GM12878 (cell line): Measurements from ENCODE around the gene NCAM2. TPM values are rescaled to one million over a fixed set of nuclear protein-coding genes. Genes with fewer than 3 reads are reported as not detected.

Experiments used
- ATAC-seq: fragments of 200-7000 bp; cut with Tn5 transposase; 3 replicates; pipeline ENCODE4 v1.9.1; 2020; ENCODE audit warnings: mild to moderate bottlenecking, moderate library complexity
- BruUV-seq: library from RNA; stranded (reverse); fragments of 400-500 nt; replicated peaks from 2 replicates; lab custom pipeline; 2021; lab: Mats Ljungman, UMichigan
- CTCF ChIA-PET: fragments of 300-600 bp; sonication (Branson Sonifier 250); formaldehyde crosslinking; extraction: SDS; loops from one replicate; lab custom pipeline; 2021; ENCODE audit warnings: inconsistent platforms; lab: Yijun Ruan, JAX
- POLR2A ChIA-PET: fragments of 350-600 bp; formaldehyde crosslinking; extraction: SDS; loops from one replicate; lab custom pipeline; 2021; ENCODE audit warnings: inconsistent platforms; lab: Charles Lee
- RAD21 ChIA-PET: fragments of 300-600 bp; sonication (Branson Sonifier 250); formaldehyde crosslinking; loops from one replicate; lab custom pipeline; 2023; ENCODE audit warnings: antibody characterized with exemption; ENCODE audit not compliant: unreplicated experiment; lab: Charles Lee
- SMC1A ChIA-PET: fragments of 300-600 bp; sonication (Branson Sonifier 250); formaldehyde crosslinking; loops from one replicate; lab custom pipeline; 2023; ENCODE audit not compliant: unreplicated experiment, uncharacterized antibody; lab: Charles Lee
- DNase-seq: peaks from one replicate; pipeline ENCODE4 v3.0.0-alpha.2; 2011; ENCODE audit warnings: low read depth, low spot score
- FAIRE-seq: peaks from 3 replicates; lab custom pipeline; 2011; peaks lifted over from hg19 to GRCh38; lab: Jason Lieb, UNC
- H2AFZ ChIP-seq: 2 replicates; pipeline ENCODE4 v1.6.0; 2011; ENCODE audit warnings: low read depth, low read length, control low read depth; ENCODE audit not compliant: control insufficient read depth
- H3K27ac ChIP-seq: 2 replicates; pipeline ENCODE4 v1.5.1; 2011; ENCODE audit warnings: control low read depth; ENCODE audit not compliant: control insufficient read depth, insufficient read depth
- H3K27me3 ChIP-seq, 2 experiments: replicated peaks in 1 of 2; 2 replicates each; pipeline versions ENCODE4 v1.6.0 to v1.6.1; 2011; ENCODE audit warnings: low read length in 1 of 2; ENCODE audit not compliant: control insufficient read depth in 2 of 2, insufficient read depth in 2 of 2
- H3K36me3 ChIP-seq, 2 experiments: 2 replicates each; pipeline ENCODE4 v1.5.1; 2011; ENCODE audit warnings: low read length in 1 of 2; ENCODE audit not compliant: control insufficient read depth in 2 of 2, insufficient read depth in 2 of 2
- H3K4me1 ChIP-seq: 2 replicates; pipeline ENCODE4 v1.6.1; 2011; ENCODE audit warnings: mild to moderate bottlenecking, low read length, moderate library complexity, mixed read lengths; ENCODE audit not compliant: control insufficient read depth, insufficient read depth
- H3K4me2 ChIP-seq: 2 replicates; pipeline ENCODE4 v1.6.0; 2011; ENCODE audit warnings: control low read depth; ENCODE audit not compliant: control insufficient read depth, insufficient read depth
- H3K4me3 ChIP-seq: fragments of 200-600 bp; sonication (generic); 2 replicates; pipeline ENCODE4 v1.5.1; 2016
- H3K79me2 ChIP-seq: 2 replicates; pipeline ENCODE4 v1.6.0; 2011; ENCODE audit warnings: low read length; ENCODE audit not compliant: control insufficient read depth, insufficient read depth
- H3K9ac ChIP-seq: 2 replicates; pipeline ENCODE4 v1.8.0; 2011; ENCODE audit warnings: low read length, control low read depth, mixed read lengths; ENCODE audit not compliant: control insufficient read depth, insufficient read depth
- H3K9me3 ChIP-seq: replicated peaks from 3 replicates; pipeline ENCODE4 v1.5.1; 2011; ENCODE audit warnings: mild to moderate bottlenecking, low read length; ENCODE audit not compliant: control insufficient read depth, insufficient read depth
- H4K20me1 ChIP-seq: 2 replicates; pipeline ENCODE4 v1.6.0; 2011; ENCODE audit not compliant: control insufficient read depth, insufficient read depth
- ATF7 ChIP-seq: fragments of 450-650 bp; IDR thresholded peaks from 2 replicates; pipeline ENCODE4 v1.6.1; 2016; ENCODE audit warnings: low read depth, mild to moderate bottlenecking
- BMI1 ChIP-seq: fragments of 450-650 bp; IDR thresholded peaks from 2 replicates; pipeline ENCODE4 v1.6.1; 2016; ENCODE audit warnings: mild to moderate bottlenecking, moderate library complexity, borderline replicate concordance
- BRCA1 ChIP-seq: IDR thresholded peaks from 2 replicates; pipeline ENCODE4 v1.6.1; 2011; ENCODE audit warnings: low read depth, low read length, improper control_type of control experiment
- CHD4 ChIP-seq: fragments of 200-600 bp; sonication (generic); IDR thresholded peaks from 2 replicates; pipeline ENCODE4 v1.6.1; 2016; ENCODE audit warnings: mild to moderate bottlenecking
- FOXM1 ChIP-seq: IDR thresholded peaks from 2 replicates; pipeline ENCODE4 v1.6.1; 2012; ENCODE audit warnings: low read depth, mild to moderate bottlenecking, inconsistent platforms, low read length, moderate library complexity
- MYB ChIP-seq: fragments of 150-350 bp; IDR thresholded peaks from 2 replicates; pipeline ENCODE4 v1.6.1; 2014; ENCODE audit warnings: mild to moderate bottlenecking, low read depth, low read length, borderline replicate concordance
- NFIC ChIP-seq: IDR thresholded peaks from 2 replicates; pipeline ENCODE4 v1.6.1; 2012; ENCODE audit warnings: low read depth, mild to moderate bottlenecking, inconsistent platforms, low read length, moderate library complexity
- NFYA ChIP-seq: IDR thresholded peaks from 2 replicates; pipeline ENCODE4 v1.6.1; 2011; ENCODE audit warnings: low read depth, mild to moderate bottlenecking, low read length, improper control_type of control experiment, borderline replicate concordance
- NFYB ChIP-seq: IDR thresholded peaks from 2 replicates; pipeline ENCODE4 v1.6.1; 2011; ENCODE audit warnings: low read depth, mild to moderate bottlenecking, low read length, improper control_type of control experiment, moderate library complexity; ENCODE audit not compliant: insufficient read depth
- NR2F1 ChIP-seq: fragments of 450-650 bp; conservative IDR thresholded peaks from 2 replicates; pipeline ENCODE4 v1.6.1; 2017; ENCODE audit warnings: mild to moderate bottlenecking
- RAD21 ChIP-seq: IDR thresholded peaks from 2 replicates; pipeline ENCODE4 v1.6.1; 2011; ENCODE audit warnings: mild to moderate bottlenecking, low read depth, low read length, moderate library complexity; ENCODE audit not compliant: insufficient read depth
- RCOR1 ChIP-seq: conservative IDR thresholded peaks from 2 replicates; pipeline ENCODE4 v1.6.1; 2012; ENCODE audit warnings: low read depth, low read length, improper control_type of control experiment
- SREBF1 ChIP-seq: IDR thresholded peaks from 2 replicates; pipeline ENCODE4 v1.6.1; 2012; ENCODE audit warnings: mild to moderate bottlenecking, low read length
- STAT1 ChIP-seq: fragments of 450-650 bp; conservative IDR thresholded peaks from 2 replicates; pipeline ENCODE4 v1.6.1; 2014; ENCODE audit warnings: antibody characterized with exemption, mild to moderate bottlenecking
- STAT3 ChIP-seq: IDR thresholded peaks from 2 replicates; pipeline ENCODE4 v1.6.1; 2011; ENCODE audit warnings: low read depth, low read length, improper control_type of control experiment
- WGBS: methylation state at CpG from one replicate; pipeline ENCODE4 v1.1.6; 2016; ENCODE audit warnings: low lambda C conversion rate; ENCODE audit not compliant: insufficient replicate concordance, insufficient coverage; ENCODE audit errors: missing lambda C conversion rate; 5-methylcytosine and 5-hydroxymethylcytosine counted together
- in situ Hi-C: fragments of 300-500 bp; cut with MboI; formaldehyde crosslinking; loops from 9 replicates; pipeline ENCODE4 v1.14.3; 2018; ENCODE audit warnings: mixed read lengths
- intact Hi-C: fragments of 100-400 bp; cut with micrococcal nuclease; formaldehyde crosslinking; loops from one replicate; pipeline ENCODE4 v1.14.2; 2022; ENCODE audit not compliant: unreplicated experiment
- polyA plus RNA-seq, 11 experiments: library from polyadenylated mRNA; depleted of rRNA in 4 of 11; unstranded in 6 of 11; stranded (reverse) in 5 of 11; fragments of >200 nt; fragmentation: Nextera tagmentation in 4 of 11; fragmentation: Illumina TruSeq in 1 of 11; extraction: Ambion mirVana in 4 of 11; extraction: Trizol in 1 of 11; gene quantifications; 1 replicate in 1 of 11; 2 replicates in 10 of 11; pipeline versions ENCODE4 v1.2.1 to v1.2.3, GENCODE V29; 2011 to 2016; ENCODE audit warnings: inconsistent platforms in 2 of 11, missing spikeins in 2 of 11, low read depth in 1 of 11
- total RNA-seq, 4 experiments: library from RNA; depleted of rRNA in 3 of 4; stranded (reverse); fragments of >200 nt in 3 of 4; fragmentation: Illumina TruSeq in 1 of 4; extraction: Trizol in 1 of 4; gene quantifications; 2 replicates each; pipeline versions ENCODE4 v1.2.1 to v1.2.3, GENCODE V29; 2013 to 2021
- TF ChIP-seq, protein P1 (sequence below): IDR thresholded peaks from 2 replicates; pipeline ENCODE4 v1.6.1; 2011; ENCODE audit warnings: mild to moderate bottlenecking, low read depth, low read length, moderate library complexity; ENCODE audit not compliant: insufficient replicate concordance
- TF ChIP-seq, protein P2 (sequence below): IDR thresholded peaks from 2 replicates; pipeline ENCODE4 v1.6.1; 2012; ENCODE audit warnings: low read depth, low read length, improper control_type of control experiment
- TF ChIP-seq, protein P3 (sequence below): fragments of 450-650 bp; conservative IDR thresholded peaks from 2 replicates; pipeline ENCODE4 v1.6.1; 2017; ENCODE audit warnings: mild to moderate bottlenecking, moderate library complexity
- TF ChIP-seq, protein P4 (sequence below): fragments of 450-650 bp; formaldehyde crosslinking; IDR thresholded peaks from 2 replicates; pipeline ENCODE4 v1.4.0; 2020; ENCODE audit warnings: mild to moderate bottlenecking, moderate library complexity

The NCAM2 gene
- total and polyA plus RNA-seq, 10 of the 15 experiments (the other 5 are each of a cell fraction or from before 2014, with no cell fraction given): 0.23 to 0.27 TPM; not detected in 8

DNA sequence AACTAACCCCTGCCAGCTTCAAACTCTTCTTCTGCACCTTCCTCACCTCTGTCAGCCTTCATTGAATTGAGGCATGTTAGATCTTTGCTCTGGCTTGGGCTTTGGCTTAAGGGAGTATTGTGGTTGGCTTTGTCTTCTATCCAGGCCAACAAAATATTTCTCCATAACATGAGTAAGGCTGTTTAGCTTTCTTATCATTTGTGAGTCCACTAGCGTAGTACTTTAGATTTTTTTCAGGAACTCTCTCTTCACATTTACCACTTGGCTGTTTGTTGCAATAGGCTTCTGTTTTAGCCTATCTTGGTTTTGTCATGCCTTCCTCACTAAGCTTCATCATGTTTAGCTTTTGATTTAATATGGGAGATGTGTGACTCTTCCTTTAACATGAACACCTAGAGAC is 417.5 kb downstream of the NCAM2 start:
- in situ Hi-C loops (no loop called here), intact Hi-C loops (no loop called here)
- Histone ChIP-seq H2AFZ (no peak overlapping the region), H3K27ac (no peak overlapping the region), H4K20me1 (no peaks in the 10 kb centered on the region), H3K27me3 (no peaks in the 10 kb centered on the region), H3K4me3 (no peak overlapping the region), H3K79me2 (no peaks in the 10 kb centered on the region), H3K36me3 (no peaks in the 10 kb centered on the region), H3K4me1 (no peaks in the 10 kb centered on the region), H3K4me2 (no peak overlapping the region), H3K9ac (no peak overlapping the region), H3K9me3 (no peaks in the 10 kb centered on the region; the same call in 2 of the 3 replicates)
- DNase-seq (no peak), ATAC-seq (no peak), FAIRE-seq (no peak)
- ChIA-PET RAD21 (no interaction called here), CTCF (no interaction called here), SMC1A (no interaction called here), POLR2A (no interaction called here)
- no TSS peak for BruUV-seq
- 38% methylated on average over 1 of the region's 1 CpG for WGBS
- TF ChIP-seq STAT3 (no peak), STAT1 (no peak), BRCA1 (no peak), BMI1 (no peak), RAD21 (no peak), RCOR1 (no peak), NFIC (no peak), NFYB (no peak), NFYA (no peak), NR2F1 (no peak), CHD4 (no peak), SREBF1 (no peak), FOXM1 (no peak), ATF7 (no peak), MYB (no peak)
- TF ChIP-seq, protein P1, sequence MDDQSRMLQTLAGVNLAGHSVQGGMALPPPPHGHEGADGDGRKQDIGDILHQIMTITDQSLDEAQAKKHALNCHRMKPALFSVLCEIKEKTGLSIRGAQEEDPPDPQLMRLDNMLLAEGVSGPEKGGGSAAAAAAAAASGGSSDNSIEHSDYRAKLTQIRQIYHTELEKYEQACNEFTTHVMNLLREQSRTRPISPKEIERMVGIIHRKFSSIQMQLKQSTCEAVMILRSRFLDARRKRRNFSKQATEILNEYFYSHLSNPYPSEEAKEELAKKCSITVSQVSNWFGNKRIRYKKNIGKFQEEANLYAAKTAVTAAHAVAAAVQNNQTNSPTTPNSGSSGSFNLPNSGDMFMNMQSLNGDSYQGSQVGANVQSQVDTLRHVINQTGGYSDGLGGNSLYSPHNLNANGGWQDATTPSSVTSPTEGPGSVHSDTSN: no peak
- TF ChIP-seq, protein P2, sequence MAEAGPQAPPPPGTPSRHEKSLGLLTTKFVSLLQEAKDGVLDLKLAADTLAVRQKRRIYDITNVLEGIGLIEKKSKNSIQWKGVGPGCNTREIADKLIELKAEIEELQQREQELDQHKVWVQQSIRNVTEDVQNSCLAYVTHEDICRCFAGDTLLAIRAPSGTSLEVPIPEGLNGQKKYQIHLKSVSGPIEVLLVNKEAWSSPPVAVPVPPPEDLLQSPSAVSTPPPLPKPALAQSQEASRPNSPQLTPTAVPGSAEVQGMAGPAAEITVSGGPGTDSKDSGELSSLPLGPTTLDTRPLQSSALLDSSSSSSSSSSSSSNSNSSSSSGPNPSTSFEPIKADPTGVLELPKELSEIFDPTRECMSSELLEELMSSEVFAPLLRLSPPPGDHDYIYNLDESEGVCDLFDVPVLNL: no peak
- TF ChIP-seq, protein P3, sequence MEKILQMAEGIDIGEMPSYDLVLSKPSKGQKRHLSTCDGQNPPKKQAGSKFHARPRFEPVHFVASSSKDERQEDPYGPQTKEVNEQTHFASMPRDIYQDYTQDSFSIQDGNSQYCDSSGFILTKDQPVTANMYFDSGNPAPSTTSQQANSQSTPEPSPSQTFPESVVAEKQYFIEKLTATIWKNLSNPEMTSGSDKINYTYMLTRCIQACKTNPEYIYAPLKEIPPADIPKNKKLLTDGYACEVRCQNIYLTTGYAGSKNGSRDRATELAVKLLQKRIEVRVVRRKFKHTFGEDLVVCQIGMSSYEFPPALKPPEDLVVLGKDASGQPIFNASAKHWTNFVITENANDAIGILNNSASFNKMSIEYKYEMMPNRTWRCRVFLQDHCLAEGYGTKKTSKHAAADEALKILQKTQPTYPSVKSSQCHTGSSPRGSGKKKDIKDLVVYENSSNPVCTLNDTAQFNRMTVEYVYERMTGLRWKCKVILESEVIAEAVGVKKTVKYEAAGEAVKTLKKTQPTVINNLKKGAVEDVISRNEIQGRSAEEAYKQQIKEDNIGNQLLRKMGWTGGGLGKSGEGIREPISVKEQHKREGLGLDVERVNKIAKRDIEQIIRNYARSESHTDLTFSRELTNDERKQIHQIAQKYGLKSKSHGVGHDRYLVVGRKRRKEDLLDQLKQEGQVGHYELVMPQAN: no peak
- TF ChIP-seq, protein P4, sequence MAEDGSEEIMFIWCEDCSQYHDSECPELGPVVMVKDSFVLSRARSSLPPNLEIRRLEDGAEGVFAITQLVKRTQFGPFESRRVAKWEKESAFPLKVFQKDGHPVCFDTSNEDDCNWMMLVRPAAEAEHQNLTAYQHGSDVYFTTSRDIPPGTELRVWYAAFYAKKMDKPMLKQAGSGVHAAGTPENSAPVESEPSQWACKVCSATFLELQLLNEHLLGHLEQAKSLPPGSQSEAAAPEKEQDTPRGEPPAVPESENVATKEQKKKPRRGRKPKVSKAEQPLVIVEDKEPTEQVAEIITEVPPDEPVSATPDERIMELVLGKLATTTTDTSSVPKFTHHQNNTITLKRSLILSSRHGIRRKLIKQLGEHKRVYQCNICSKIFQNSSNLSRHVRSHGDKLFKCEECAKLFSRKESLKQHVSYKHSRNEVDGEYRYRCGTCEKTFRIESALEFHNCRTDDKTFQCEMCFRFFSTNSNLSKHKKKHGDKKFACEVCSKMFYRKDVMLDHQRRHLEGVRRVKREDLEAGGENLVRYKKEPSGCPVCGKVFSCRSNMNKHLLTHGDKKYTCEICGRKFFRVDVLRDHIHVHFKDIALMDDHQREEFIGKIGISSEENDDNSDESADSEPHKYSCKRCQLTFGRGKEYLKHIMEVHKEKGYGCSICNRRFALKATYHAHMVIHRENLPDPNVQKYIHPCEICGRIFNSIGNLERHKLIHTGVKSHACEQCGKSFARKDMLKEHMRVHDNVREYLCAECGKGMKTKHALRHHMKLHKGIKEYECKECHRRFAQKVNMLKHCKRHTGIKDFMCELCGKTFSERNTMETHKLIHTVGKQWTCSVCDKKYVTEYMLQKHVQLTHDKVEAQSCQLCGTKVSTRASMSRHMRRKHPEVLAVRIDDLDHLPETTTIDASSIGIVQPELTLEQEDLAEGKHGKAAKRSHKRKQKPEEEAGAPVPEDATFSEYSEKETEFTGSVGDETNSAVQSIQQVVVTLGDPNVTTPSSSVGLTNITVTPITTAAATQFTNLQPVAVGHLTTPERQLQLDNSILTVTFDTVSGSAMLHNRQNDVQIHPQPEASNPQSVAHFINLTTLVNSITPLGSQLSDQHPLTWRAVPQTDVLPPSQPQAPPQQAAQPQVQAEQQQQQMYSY (CRISPR knock-in tag): no peak
